ENCODE data around the gene ESR1.

Gene ESR1

GRCh38 chr6:151814614-151815013 lies 7.1 kb downstream of the ESR1 start:
- Histone ChIP-seq H2BK5ac (ENCODE audit: low read length) (no peak overlapping the region), H4K91ac (ENCODE audit: low read depth, low read length, poor library complexity) (no peak overlapping the region), H3K36me3 (replicated peaks in 1 of 2; ENCODE audit: control insufficient read depth in 2 of 2, insufficient read depth in 2 of 2, low read length in 2 of 2) (no peaks in the 10 kb centered on the region), H3K4me1 (ENCODE audit: control insufficient read depth in 2 of 2, insufficient read depth in 1 of 2, low read depth in 1 of 2, low read length in 2 of 2) (no peaks in the 10 kb centered on the region), H3K14ac (ENCODE audit: low read length) (no peak overlapping the region), H3K4ac (ENCODE audit: low read length) (no peak overlapping the region), H4K8ac (ENCODE audit: low read depth, low read length) (no peak overlapping the region), H3K79me1 (ENCODE audit: low read depth, low read length) (no peaks in the 10 kb centered on the region), H3K18ac (ENCODE audit: low read length) (no peak overlapping the region), H2BK120ac (ENCODE audit: low read depth, low read length) (no peak overlapping the region), H2AK5ac (ENCODE audit: low read depth, low read length) (no peak overlapping the region), H3K27me3 (ENCODE audit: control insufficient read depth in 3 of 3, insufficient read depth in 3 of 3, low read depth in 1 of 3, low read length in 3 of 3) (peaks cover 0 to 37% (median 4%) of the 10 kb centered on the region in 3 experiments), H2BK12ac (ENCODE audit: low read length) (no peak overlapping the region), H3K9ac (ENCODE audit: low read depth, low read length, poor library complexity) (no peak overlapping the region), H3K23ac (ENCODE audit: low read depth, low read length, poor library complexity) (no peak overlapping the region), H3K9me3 (replicated peaks in 1 of 2; ENCODE audit: control insufficient read depth in 2 of 2, insufficient read depth in 1 of 2, low read depth in 1 of 2, low read length in 2 of 2) (no peaks in the 10 kb centered on the region), H2BK15ac (ENCODE audit: low read length) (no peak overlapping the region), H3K4me2 (ENCODE audit: insufficient read depth, low read length, poor library complexity, severe bottlenecking) (no peak overlapping the region), H2AFZ (ENCODE audit: low read length) (no peak overlapping the region), H3K4me3 (ENCODE audit: low read length in 2 of 2) (no peak overlapping the region), H3K27ac (replicated peaks; ENCODE audit: low read length) (no peak overlapping the region)
- no peak for DNase-seq (ENCODE audit: low spot score)
- no CpG with 5 or more reads among the region's 1 CpG for WGBS, 2 donors (ENCODE audit: extremely low coverage in 2 of 2, insufficient read length in 2 of 2, insufficient replicate concordance in 1 of 2)

- no peak overlapping the region for H4K91ac ChIP-seq (ENCODE audit: low read depth, low read length, poor library complexity)
- H3K4me1 ChIP-seq (ENCODE audit: control insufficient read depth in 2 of 2, insufficient read depth in 1 of 2, low read depth in 1 of 2, low read length in 2 of 2) = no peaks in the 10 kb centered on the region
- no peak overlapping the region for H3K23ac ChIP-seq (ENCODE audit: low read depth, low read length, poor library complexity)
- H2BK15ac ChIP-seq (ENCODE audit: low read length) = no peak overlapping the region
- no peaks in the 10 kb centered on the region for H3K79me1 ChIP-seq (ENCODE audit: low read depth, low read length)
- H3K4me3 ChIP-seq (ENCODE audit: low read length in 2 of 2) = no peak overlapping the region
- H2BK5ac ChIP-seq (ENCODE audit: low read length) = no peak overlapping the region
- no peak for DNase-seq (ENCODE audit: low spot score)
- no peaks in the 10 kb centered on the region for H3K27me3 ChIP-seq (ENCODE audit: control insufficient read depth in 3 of 3, insufficient read depth in 3 of 3, low read depth in 1 of 3, low read length in 3 of 3)
- no peak overlapping the region for H3K27ac ChIP-seq (replicated peaks; ENCODE audit: low read length)
- no peak overlapping the region for H3K9ac ChIP-seq (ENCODE audit: low read depth, low read length, poor library complexity)
- no CpG with 5 or more reads among the region's 7 CpGs for WGBS, 2 donors (ENCODE audit: extremely low coverage in 2 of 2, insufficient read length in 2 of 2, insufficient replicate concordance in 1 of 2)
- H3K18ac ChIP-seq (ENCODE audit: low read length) = no peak overlapping the region
- no peak overlapping the region for H2BK12ac ChIP-seq (ENCODE audit: low read length)
- no peak overlapping the region for H3K4me2 ChIP-seq (ENCODE audit: insufficient read depth, low read length, poor library complexity, severe bottlenecking)
- H3K4ac ChIP-seq (ENCODE audit: low read length) = no peak overlapping the region
- no peak overlapping the region for H3K14ac ChIP-seq (ENCODE audit: low read length)
- H2BK120ac ChIP-seq (ENCODE audit: low read depth, low read length) = no peak overlapping the region
- H3K36me3 ChIP-seq (replicated peaks in 1 of 2; ENCODE audit: control insufficient read depth in 2 of 2, insufficient read depth in 2 of 2, low read length in 2 of 2) = no peaks in the 10 kb centered on the region
- H2AK5ac ChIP-seq (ENCODE audit: low read depth, low read length) = no peak overlapping the region
- H4K8ac ChIP-seq (ENCODE audit: low read depth, low read length) = no peak overlapping the region
- no peaks in the 10 kb centered on the region for H3K9me3 ChIP-seq (replicated peaks in 1 of 2; ENCODE audit: control insufficient read depth in 2 of 2, insufficient read depth in 1 of 2, low read depth in 1 of 2, low read length in 2 of 2)
- no peak overlapping the region for H2AFZ ChIP-seq (ENCODE audit: low read length)
Measured at GRCh38 chr6:151822252-151823111, 15.0 kb downstream of the ESR1 start.

DNA sequence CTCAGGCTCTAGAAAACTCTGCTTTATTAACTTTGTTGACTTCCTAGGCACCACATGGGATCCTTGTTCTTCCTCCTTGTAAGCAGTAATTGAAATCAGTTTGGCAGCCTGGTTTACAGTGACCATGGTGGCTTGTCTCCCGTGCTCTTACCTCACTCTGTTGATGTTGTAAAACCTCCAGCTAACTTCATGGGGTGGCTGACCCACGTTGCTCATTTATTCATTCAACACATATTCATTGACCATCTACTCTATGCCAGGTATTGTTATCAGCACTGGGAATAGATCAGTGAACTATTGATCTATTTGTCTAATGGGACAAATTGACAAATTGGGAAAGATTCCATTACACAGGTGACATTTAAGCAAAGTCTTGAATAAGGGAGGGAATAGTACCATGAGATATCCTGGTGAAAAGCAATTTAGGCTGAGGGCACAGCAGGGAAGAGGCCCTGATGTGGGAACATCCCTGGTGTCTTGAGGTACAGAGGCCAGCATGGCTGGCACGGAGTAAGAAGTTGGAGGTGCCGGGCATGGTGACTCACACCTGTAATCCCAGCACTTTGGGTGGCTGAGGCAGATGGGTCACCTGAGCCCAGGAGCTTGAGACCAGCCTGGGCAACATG lies 19.1 kb downstream of the ESR1 start:
- Histone ChIP-seq H3K9ac (ENCODE audit: low read depth, low read length, poor library complexity) (no peak overlapping the region), H3K27me3 (ENCODE audit: control insufficient read depth in 3 of 3, insufficient read depth in 3 of 3, low read depth in 1 of 3, low read length in 3 of 3) (no peaks in the 10 kb centered on the region), H3K4me3 (ENCODE audit: low read length in 2 of 2) (no peak overlapping the region), H3K27ac (replicated peaks; ENCODE audit: low read length) (no peak overlapping the region), H3K4ac (ENCODE audit: low read length) (no peak overlapping the region), H3K14ac (ENCODE audit: low read length) (no peak overlapping the region), H3K79me1 (ENCODE audit: low read depth, low read length) (no peaks in the 10 kb centered on the region), H3K9me3 (replicated peaks in 1 of 2; ENCODE audit: control insufficient read depth in 2 of 2, insufficient read depth in 1 of 2, low read depth in 1 of 2, low read length in 2 of 2) (no peaks in the 10 kb centered on the region), H4K91ac (ENCODE audit: low read depth, low read length, poor library complexity) (no peak overlapping the region), H2BK12ac (ENCODE audit: low read length) (no peak overlapping the region), H3K36me3 (replicated peaks in 1 of 2; ENCODE audit: control insufficient read depth in 2 of 2, insufficient read depth in 2 of 2, low read length in 2 of 2) (no peaks in the 10 kb centered on the region), H2BK5ac (ENCODE audit: low read length) (no peak overlapping the region), H2AFZ (ENCODE audit: low read length) (no peak overlapping the region), H2BK15ac (ENCODE audit: low read length) (no peak overlapping the region), H2BK120ac (ENCODE audit: low read depth, low read length) (no peak overlapping the region), H3K4me1 (ENCODE audit: control insufficient read depth in 2 of 2, insufficient read depth in 1 of 2, low read depth in 1 of 2, low read length in 2 of 2) (no peaks in the 10 kb centered on the region), H2AK5ac (ENCODE audit: low read depth, low read length) (no peak overlapping the region), H3K18ac (ENCODE audit: low read length) (no peak overlapping the region), H3K23ac (ENCODE audit: low read depth, low read length, poor library complexity) (no peak overlapping the region), H3K4me2 (ENCODE audit: insufficient read depth, low read length, poor library complexity, severe bottlenecking) (no peak overlapping the region), H4K8ac (ENCODE audit: low read depth, low read length) (no peak overlapping the region)
- DNase-seq (ENCODE audit: low spot score) = no peak
- WGBS, 2 donors (ENCODE audit: extremely low coverage in 2 of 2, insufficient read length in 2 of 2, insufficient replicate concordance in 1 of 2) = no CpG with 5 or more reads among the region's 4 CpGs

DNA sequence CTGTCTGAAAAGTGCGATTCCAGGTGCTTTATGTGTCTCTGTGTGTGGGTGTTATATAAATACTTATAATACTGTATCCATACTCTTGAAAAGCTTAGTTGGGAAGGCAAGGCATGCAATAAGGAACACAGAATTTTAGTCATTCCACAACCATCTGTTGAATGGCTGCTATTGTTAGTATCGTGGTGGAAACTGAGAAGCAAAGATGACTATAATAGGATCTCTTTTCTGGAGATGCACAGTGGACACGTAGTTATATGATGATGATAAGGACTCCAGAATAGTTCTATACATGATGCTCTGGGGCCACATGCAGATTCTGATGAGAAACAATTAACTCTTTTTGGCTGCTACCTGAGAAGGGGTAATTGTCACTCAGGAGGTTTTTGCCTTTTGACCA lies 25.2 kb downstream of the ESR1 start:
- H3K4ac ChIP-seq (ENCODE audit: low read length) = no peak overlapping the region
- H3K79me1 ChIP-seq (ENCODE audit: low read depth, low read length) = no peaks in the 10 kb centered on the region
- no peaks in the 10 kb centered on the region for H3K27me3 ChIP-seq (ENCODE audit: control insufficient read depth in 3 of 3, insufficient read depth in 3 of 3, low read depth in 1 of 3, low read length in 3 of 3)

More for the DNA sequence above, 25.2 kb downstream of the ESR1 start:
- Histone ChIP-seq H3K9ac (ENCODE audit: low read depth, low read length, poor library complexity) (no peak overlapping the region), H3K36me3 (replicated peaks in 1 of 2; ENCODE audit: control insufficient read depth in 2 of 2, insufficient read depth in 2 of 2, low read length in 2 of 2) (no peaks in the 10 kb centered on the region), H3K23ac (ENCODE audit: low read depth, low read length, poor library complexity) (no peak overlapping the region), H3K4me3 (ENCODE audit: low read length in 2 of 2) (no peak overlapping the region), H2AFZ (ENCODE audit: low read length) (no peak overlapping the region), H4K91ac (ENCODE audit: low read depth, low read length, poor library complexity) (no peak overlapping the region), H3K27ac (replicated peaks; ENCODE audit: low read length) (no peak overlapping the region), H4K8ac (ENCODE audit: low read depth, low read length) (no peak overlapping the region), H2BK15ac (ENCODE audit: low read length) (no peak overlapping the region), H3K9me3 (replicated peaks in 1 of 2; ENCODE audit: control insufficient read depth in 2 of 2, insufficient read depth in 1 of 2, low read depth in 1 of 2, low read length in 2 of 2) (no peaks in the 10 kb centered on the region), H2BK120ac (ENCODE audit: low read depth, low read length) (no peak overlapping the region), H2BK12ac (ENCODE audit: low read length) (no peak overlapping the region), H2AK5ac (ENCODE audit: low read depth, low read length) (no peak overlapping the region), H3K18ac (ENCODE audit: low read length) (no peak overlapping the region), H3K4me1 (ENCODE audit: control insufficient read depth in 2 of 2, insufficient read depth in 1 of 2, low read depth in 1 of 2, low read length in 2 of 2) (no peaks in the 10 kb centered on the region), H3K4me2 (ENCODE audit: insufficient read depth, low read length, poor library complexity, severe bottlenecking) (no peak overlapping the region), H3K14ac (ENCODE audit: low read length) (no peak overlapping the region), H2BK5ac (ENCODE audit: low read length) (no peak overlapping the region)
- WGBS, 2 donors (ENCODE audit: extremely low coverage in 2 of 2, insufficient read length in 2 of 2, insufficient replicate concordance in 1 of 2) = no CpG with 5 or more reads among the region's 3 CpGs
- no peak for DNase-seq (ENCODE audit: low spot score)

All from neuronal stem cell (in vitro differentiated cells).